ENCODE data around the gene OOSP1. TPM values are rescaled to one million over a fixed set of nuclear protein-coding genes. Genes with fewer than 3 reads are reported as not detected.

Gene OOSP1
- 0.13 TPM for polyA plus RNA-seq (2013)

DNA sequence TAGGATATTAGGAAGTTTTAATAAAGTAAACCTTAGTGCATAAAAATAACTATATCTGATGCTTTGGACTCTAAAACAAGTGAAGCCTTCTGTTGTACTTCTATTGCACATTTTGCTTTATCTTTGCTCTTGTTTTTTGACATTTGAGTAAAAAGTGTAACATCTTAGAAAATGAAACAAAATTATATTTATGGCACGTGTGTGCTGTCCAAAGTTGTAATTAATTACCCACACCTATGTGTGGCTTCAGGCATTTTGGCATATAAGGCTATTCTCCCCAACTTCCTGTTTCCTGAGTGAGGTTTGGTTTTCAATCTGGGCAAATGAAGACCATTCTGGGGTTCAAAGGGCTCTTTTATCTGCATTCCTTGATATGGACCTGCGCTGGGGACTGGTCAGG is at the start of gene OOSP1:
Gene OOSP1 (plus strand): TSS at position 301 of the 400 bp plus-strand sequence. CDS start 23 bp downstream, at position 324.
- ChIA-PET POLR2A (no interaction called here), CTCF (no interaction called here)
- Histone ChIP-seq H3K36me3 (ENCODE audit: control insufficient read depth in 4 of 4, insufficient read depth in 4 of 4, low read length in 3 of 4) (no peaks in the 10 kb centered on the region), H3K27ac (ENCODE audit: insufficient read depth in 1 of 2, low read depth in 1 of 2, low read length in 2 of 2, poor library complexity in 1 of 2, severe bottlenecking in 2 of 2) (no peak within 1 kb of the TSS), H3K4me1 (ENCODE audit: control extremely low read depth in 1 of 4, control insufficient read depth in 4 of 4, insufficient read depth in 4 of 4, low read length in 3 of 4) (peaks cover 0 to 2% (median 0%) of the 10 kb centered on the region in 4 experiments), H3K4me3 (ENCODE audit: control insufficient read depth in 1 of 7, extremely low read depth in 1 of 7, insufficient read depth in 4 of 7, low read depth in 2 of 7, low read length in 6 of 7) (no peak within 1 kb of the TSS), H3K27me3 (replicated peaks in 2 of 5; ENCODE audit: control insufficient read depth in 4 of 5, insufficient read depth in 5 of 5, low read length in 4 of 5) (no peaks in the 10 kb centered on the region), H3K9me3 (ENCODE audit: control extremely low read depth in 1 of 5, control insufficient read depth in 4 of 5, insufficient read depth in 2 of 5, low read depth in 1 of 5, low read length in 4 of 5) (no peaks in the 10 kb centered on the region)
- peak in 1 of 3 donors; percentile 13 for DNase-seq
- 42% methylated on average over 2 of the region's 2 CpGs for WGBS (ENCODE audit: insufficient coverage)

GRCh38 chr11:59891781-59892181 is 46.5 kb upstream of the OOSP1 start:
- POLR2A ChIA-PET, result no interaction called here
- DNase-seq, result peak; percentile 16 to 81 (median 72)
- WGBS (ENCODE audit: insufficient coverage), result 23% methylated on average over 4 of the region's 4 CpGs
- Histone ChIP-seq H3K27me3 (replicated peaks in 2 of 5; ENCODE audit: control insufficient read depth in 4 of 5, insufficient read depth in 5 of 5, low read length in 4 of 5) (no peaks in the 10 kb centered on the region), H3K4me1 (ENCODE audit: control extremely low read depth in 1 of 4, control insufficient read depth in 4 of 4, insufficient read depth in 4 of 4, low read length in 3 of 4) (peaks cover 0 to 10% (median 3%) of the 10 kb centered on the region in 4 experiments), H3K4me3 (ENCODE audit: control insufficient read depth in 1 of 7, extremely low read depth in 1 of 7, insufficient read depth in 4 of 7, low read depth in 2 of 7, low read length in 6 of 7) (peak overlapping the region in 2 of 7 experiments; percentile 52 to 56), H3K36me3 (ENCODE audit: control insufficient read depth in 4 of 4, insufficient read depth in 4 of 4, low read length in 3 of 4) (no peaks in the 10 kb centered on the region), H3K27ac (ENCODE audit: insufficient read depth in 1 of 2, low read depth in 1 of 2, low read length in 2 of 2, poor library complexity in 1 of 2, severe bottlenecking in 2 of 2) (no peak overlapping the region), H3K9me3 (ENCODE audit: control extremely low read depth in 1 of 5, control insufficient read depth in 4 of 5, insufficient read depth in 2 of 5, low read depth in 1 of 5, low read length in 4 of 5) (peaks cover 0 to 12% (median 0%) of the 10 kb centered on the region in 5 experiments)
- CTCF ChIA-PET, result interaction anchor here (0.6 kb wide), 1 partner anchor 22 kb away, joined by 3 read pairs; no protein-coding TSS in a partner anchor

DNA sequence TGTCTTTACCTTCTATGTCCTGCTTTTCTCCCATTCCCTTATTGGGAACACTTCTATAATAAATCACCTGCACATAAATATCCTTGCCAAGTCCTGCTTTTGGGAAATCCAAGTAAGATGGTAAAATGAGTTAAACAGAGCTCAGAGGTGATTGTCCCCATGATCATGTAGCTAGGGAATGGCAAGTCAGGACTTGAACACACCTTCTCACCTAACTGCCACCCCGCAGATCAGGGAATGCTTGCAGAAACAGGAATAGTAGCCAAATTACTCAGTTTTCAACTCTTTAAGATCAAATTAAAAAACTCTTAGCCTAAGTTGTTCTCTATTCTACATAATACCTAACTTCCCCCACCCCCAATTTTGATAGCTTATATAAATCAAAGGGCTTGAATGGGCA is 43.6 kb upstream of the OOSP1 start:
- H3K9me3 ChIP-seq (ENCODE audit: control extremely low read depth in 1 of 5, control insufficient read depth in 4 of 5, insufficient read depth in 2 of 5, low read depth in 1 of 5, low read length in 4 of 5), result peaks cover 0 to 2% (median 0%) of the 10 kb centered on the region in 5 experiments
- DNase-seq, result no peak
- no peak overlapping the region for H3K27ac ChIP-seq (ENCODE audit: insufficient read depth in 1 of 2, low read depth in 1 of 2, low read length in 2 of 2, poor library complexity in 1 of 2, severe bottlenecking in 2 of 2)
- 100% methylated on average over 1 of the region's 1 CpG for WGBS (ENCODE audit: insufficient coverage)
- H3K27me3 ChIP-seq (replicated peaks in 2 of 5; ENCODE audit: control insufficient read depth in 4 of 5, insufficient read depth in 5 of 5, low read length in 4 of 5), result no peaks in the 10 kb centered on the region
- H3K4me1 ChIP-seq (ENCODE audit: control extremely low read depth in 1 of 4, control insufficient read depth in 4 of 4, insufficient read depth in 4 of 4, low read length in 3 of 4), result peaks cover 0 to 10% (median 3%) of the 10 kb centered on the region in 4 experiments
- ChIA-PET CTCF (no interaction called here), POLR2A (interaction anchor here (0.7 kb wide), 1 partner anchor 45 kb away, joined by 3 read pairs; no protein-coding TSS in a partner anchor)
- H3K36me3 ChIP-seq (ENCODE audit: control insufficient read depth in 4 of 4, insufficient read depth in 4 of 4, low read length in 3 of 4), result no peaks in the 10 kb centered on the region
- H3K4me3 ChIP-seq (ENCODE audit: control insufficient read depth in 1 of 7, extremely low read depth in 1 of 7, insufficient read depth in 4 of 7, low read depth in 2 of 7, low read length in 6 of 7), result no peak overlapping the region

GRCh38 chr11:59898046-59898445 is 40.2 kb upstream of the OOSP1 start:
- POLR2A ChIA-PET, result no interaction called here
- CTCF ChIA-PET, result no interaction called here
- Histone ChIP-seq H3K9me3 (ENCODE audit: control extremely low read depth in 1 of 5, control insufficient read depth in 4 of 5, insufficient read depth in 2 of 5, low read depth in 1 of 5, low read length in 4 of 5) (peaks cover 0 to 2% (median 0%) of the 10 kb centered on the region in 5 experiments), H3K4me1 (ENCODE audit: control extremely low read depth in 1 of 4, control insufficient read depth in 4 of 4, insufficient read depth in 4 of 4, low read length in 3 of 4) (no peaks in the 10 kb centered on the region), H3K27me3 (replicated peaks in 2 of 5; ENCODE audit: control insufficient read depth in 4 of 5, insufficient read depth in 5 of 5, low read length in 4 of 5) (no peaks in the 10 kb centered on the region), H3K4me3 (ENCODE audit: control insufficient read depth in 1 of 7, extremely low read depth in 1 of 7, insufficient read depth in 4 of 7, low read depth in 2 of 7, low read length in 6 of 7) (no peak overlapping the region), H3K27ac (ENCODE audit: insufficient read depth in 1 of 2, low read depth in 1 of 2, low read length in 2 of 2, poor library complexity in 1 of 2, severe bottlenecking in 2 of 2) (no peak overlapping the region), H3K36me3 (ENCODE audit: control insufficient read depth in 4 of 4, insufficient read depth in 4 of 4, low read length in 3 of 4) (no peaks in the 10 kb centered on the region)
- 99% methylated on average over 29 of the region's 31 CpGs for WGBS (ENCODE audit: insufficient coverage)
- DNase-seq, result no peak

GRCh38 chr11:59898650-59899049 is 39.6 kb upstream of the OOSP1 start:
- DNase-seq, result no peak
- Histone ChIP-seq H3K4me1 (ENCODE audit: control extremely low read depth in 1 of 4, control insufficient read depth in 4 of 4, insufficient read depth in 4 of 4, low read length in 3 of 4) (no peaks in the 10 kb centered on the region), H3K4me3 (ENCODE audit: control insufficient read depth in 1 of 7, extremely low read depth in 1 of 7, insufficient read depth in 4 of 7, low read depth in 2 of 7, low read length in 6 of 7) (no peak overlapping the region), H3K9me3 (ENCODE audit: control extremely low read depth in 1 of 5, control insufficient read depth in 4 of 5, insufficient read depth in 2 of 5, low read depth in 1 of 5, low read length in 4 of 5) (peaks cover 0 to 2% (median 0%) of the 10 kb centered on the region in 5 experiments), H3K27me3 (replicated peaks in 2 of 5; ENCODE audit: control insufficient read depth in 4 of 5, insufficient read depth in 5 of 5, low read length in 4 of 5) (no peaks in the 10 kb centered on the region), H3K27ac (ENCODE audit: insufficient read depth in 1 of 2, low read depth in 1 of 2, low read length in 2 of 2, poor library complexity in 1 of 2, severe bottlenecking in 2 of 2) (no peak overlapping the region), H3K36me3 (ENCODE audit: control insufficient read depth in 4 of 4, insufficient read depth in 4 of 4, low read length in 3 of 4) (no peaks in the 10 kb centered on the region)
- ChIA-PET CTCF (no interaction called here), POLR2A (no interaction called here)
- WGBS (ENCODE audit: insufficient coverage), result 97% methylated on average over 7 of the region's 7 CpGs

DNA sequence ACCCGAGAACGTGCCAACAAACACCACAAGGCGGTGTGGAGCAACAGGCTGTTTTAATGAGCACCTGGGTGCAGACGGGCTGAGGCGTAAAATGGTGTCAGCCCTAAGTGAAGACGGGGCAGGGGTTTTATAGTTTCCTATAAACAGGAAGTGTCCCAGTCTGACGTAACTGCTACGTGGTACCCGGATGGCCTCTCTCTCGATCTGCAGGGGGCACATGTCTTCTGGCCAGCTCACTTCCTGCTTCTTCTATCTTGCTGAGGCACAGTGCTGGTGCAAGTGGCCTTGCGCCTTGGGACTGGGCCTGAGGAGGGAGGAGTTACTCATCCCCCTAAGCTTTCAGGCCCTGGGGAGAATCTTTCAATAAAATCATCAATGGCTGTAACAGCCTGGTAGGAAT is 38.7 kb upstream of the OOSP1 start:
- CTCF ChIA-PET, result no interaction called here
- peak in 2 of 3 donors; percentile 11 to 33 for DNase-seq
- H3K36me3 ChIP-seq (ENCODE audit: control insufficient read depth in 4 of 4, insufficient read depth in 4 of 4, low read length in 3 of 4), result no peaks in the 10 kb centered on the region
- no peak overlapping the region for H3K27ac ChIP-seq (ENCODE audit: insufficient read depth in 1 of 2, low read depth in 1 of 2, low read length in 2 of 2, poor library complexity in 1 of 2, severe bottlenecking in 2 of 2)
- H3K27me3 ChIP-seq (replicated peaks in 2 of 5; ENCODE audit: control insufficient read depth in 4 of 5, insufficient read depth in 5 of 5, low read length in 4 of 5), result no peaks in the 10 kb centered on the region
- H3K9me3 ChIP-seq (ENCODE audit: control extremely low read depth in 1 of 5, control insufficient read depth in 4 of 5, insufficient read depth in 2 of 5, low read depth in 1 of 5, low read length in 4 of 5), result peaks cover 0 to 2% (median 0%) of the 10 kb centered on the region in 5 experiments
- 78% methylated on average over 10 of the region's 11 CpGs for WGBS (ENCODE audit: insufficient coverage)
- H3K4me3 ChIP-seq (ENCODE audit: control insufficient read depth in 1 of 7, extremely low read depth in 1 of 7, insufficient read depth in 4 of 7, low read depth in 2 of 7, low read length in 6 of 7), result no peak overlapping the region
- POLR2A ChIA-PET, result no interaction called here
- H3K4me1 ChIP-seq (ENCODE audit: control extremely low read depth in 1 of 4, control insufficient read depth in 4 of 4, insufficient read depth in 4 of 4, low read length in 3 of 4), result no peaks in the 10 kb centered on the region

- no peaks in the 10 kb centered on the region for H3K4me1 ChIP-seq (ENCODE audit: control extremely low read depth in 1 of 4, control insufficient read depth in 4 of 4, insufficient read depth in 4 of 4, low read length in 3 of 4)
- ChIA-PET POLR2A (no interaction called here), CTCF (interaction anchor here (1.0 kb wide), 1 partner anchor 137 kb away, joined by 4 read pairs; no protein-coding TSS in a partner anchor)
- H3K9me3 ChIP-seq (ENCODE audit: control extremely low read depth in 1 of 5, control insufficient read depth in 4 of 5, insufficient read depth in 2 of 5, low read depth in 1 of 5, low read length in 4 of 5), result peaks cover 0 to 2% (median 0%) of the 10 kb centered on the region in 5 experiments
- H3K36me3 ChIP-seq (ENCODE audit: control insufficient read depth in 4 of 4, insufficient read depth in 4 of 4, low read length in 3 of 4), result no peaks in the 10 kb centered on the region
- DNase-seq, result no peak
- no peak overlapping the region for H3K4me3 ChIP-seq (ENCODE audit: control insufficient read depth in 1 of 7, extremely low read depth in 1 of 7, insufficient read depth in 4 of 7, low read depth in 2 of 7, low read length in 6 of 7)
- no peaks in the 10 kb centered on the region for H3K27me3 ChIP-seq (replicated peaks in 2 of 5; ENCODE audit: control insufficient read depth in 4 of 5, insufficient read depth in 5 of 5, low read length in 4 of 5)
- WGBS (ENCODE audit: insufficient coverage), result 92% methylated on average over 3 of the region's 6 CpGs
- H3K27ac ChIP-seq (ENCODE audit: insufficient read depth in 1 of 2, low read depth in 1 of 2, low read length in 2 of 2, poor library complexity in 1 of 2, severe bottlenecking in 2 of 2), result no peak overlapping the region
Observed at GRCh38 chr11:59900366-59901126, 37.7 kb upstream of the OOSP1 start.
